ENCODE data around the gene NFAT5.
"Not testable (repeated sequence)": the region's sequence is repeated elsewhere in the genome, so short reads cannot be mapped to it uniquely, and the experiment has no call there.

NFAT5 gene, protein sequence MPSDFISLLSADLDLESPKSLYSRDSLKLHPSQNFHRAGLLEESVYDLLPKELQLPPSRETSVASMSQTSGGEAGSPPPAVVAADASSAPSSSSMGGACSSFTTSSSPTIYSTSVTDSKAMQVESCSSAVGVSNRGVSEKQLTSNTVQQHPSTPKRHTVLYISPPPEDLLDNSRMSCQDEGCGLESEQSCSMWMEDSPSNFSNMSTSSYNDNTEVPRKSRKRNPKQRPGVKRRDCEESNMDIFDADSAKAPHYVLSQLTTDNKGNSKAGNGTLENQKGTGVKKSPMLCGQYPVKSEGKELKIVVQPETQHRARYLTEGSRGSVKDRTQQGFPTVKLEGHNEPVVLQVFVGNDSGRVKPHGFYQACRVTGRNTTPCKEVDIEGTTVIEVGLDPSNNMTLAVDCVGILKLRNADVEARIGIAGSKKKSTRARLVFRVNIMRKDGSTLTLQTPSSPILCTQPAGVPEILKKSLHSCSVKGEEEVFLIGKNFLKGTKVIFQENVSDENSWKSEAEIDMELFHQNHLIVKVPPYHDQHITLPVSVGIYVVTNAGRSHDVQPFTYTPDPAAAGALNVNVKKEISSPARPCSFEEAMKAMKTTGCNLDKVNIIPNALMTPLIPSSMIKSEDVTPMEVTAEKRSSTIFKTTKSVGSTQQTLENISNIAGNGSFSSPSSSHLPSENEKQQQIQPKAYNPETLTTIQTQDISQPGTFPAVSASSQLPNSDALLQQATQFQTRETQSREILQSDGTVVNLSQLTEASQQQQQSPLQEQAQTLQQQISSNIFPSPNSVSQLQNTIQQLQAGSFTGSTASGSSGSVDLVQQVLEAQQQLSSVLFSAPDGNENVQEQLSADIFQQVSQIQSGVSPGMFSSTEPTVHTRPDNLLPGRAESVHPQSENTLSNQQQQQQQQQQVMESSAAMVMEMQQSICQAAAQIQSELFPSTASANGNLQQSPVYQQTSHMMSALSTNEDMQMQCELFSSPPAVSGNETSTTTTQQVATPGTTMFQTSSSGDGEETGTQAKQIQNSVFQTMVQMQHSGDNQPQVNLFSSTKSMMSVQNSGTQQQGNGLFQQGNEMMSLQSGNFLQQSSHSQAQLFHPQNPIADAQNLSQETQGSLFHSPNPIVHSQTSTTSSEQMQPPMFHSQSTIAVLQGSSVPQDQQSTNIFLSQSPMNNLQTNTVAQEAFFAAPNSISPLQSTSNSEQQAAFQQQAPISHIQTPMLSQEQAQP (N-terminal part only)

DNA sequence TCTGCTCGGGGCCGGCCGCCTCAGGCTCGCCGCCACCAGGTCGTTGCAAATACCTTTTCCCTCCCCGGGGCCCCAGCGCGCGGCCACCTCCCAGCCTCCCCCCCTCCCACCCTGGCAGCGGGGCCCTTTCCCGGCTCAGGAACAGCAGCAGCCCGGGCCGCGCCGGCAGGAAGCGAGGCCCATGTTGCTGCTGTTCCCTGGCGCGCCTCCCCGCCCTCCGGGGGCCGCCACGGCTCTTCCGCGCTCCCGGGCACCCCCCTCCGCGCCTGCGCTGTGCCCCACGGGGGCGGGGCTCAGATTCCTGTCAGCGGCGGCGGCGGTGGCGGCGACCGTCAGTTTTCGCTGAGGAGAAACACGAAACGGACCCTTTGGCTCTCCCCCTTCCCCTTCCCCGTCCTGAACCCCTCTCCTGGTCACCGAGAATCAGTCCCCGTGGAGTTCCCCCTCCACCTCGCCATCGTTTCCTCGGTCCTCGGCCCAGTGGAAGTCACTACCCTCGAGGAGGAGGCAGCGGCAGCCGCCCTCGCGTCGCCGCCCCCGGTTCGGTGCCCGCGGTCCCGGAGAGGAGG lies at the start of gene NFAT5:
NFAT5 (plus strand) TSS at position 296 of the 569 bp plus-strand sequence. CDS start 336 bp downstream, outside the sequence.
- DNase-seq, result peak; percentile 84

DNA sequence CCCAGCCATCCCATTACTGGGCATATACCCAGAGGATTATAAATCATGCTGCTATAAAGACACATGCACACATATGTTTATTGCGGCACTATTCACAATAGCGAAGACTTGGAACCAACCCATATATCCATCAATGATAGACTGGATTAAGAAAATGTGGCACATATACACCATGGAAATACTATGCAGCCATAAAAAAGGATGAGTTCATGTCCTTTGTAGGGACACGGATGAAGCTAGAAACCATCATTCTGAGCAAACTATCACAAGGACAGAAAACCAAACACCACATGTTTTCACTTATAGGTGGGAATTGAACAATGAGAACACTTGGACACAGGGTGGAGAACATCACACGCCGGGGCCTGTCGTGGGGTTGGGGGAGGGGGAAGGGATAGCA lies 47.9 kb upstream of the NFAT5 start:
- not testable (repeated sequence) for DNase-seq

GRCh38 chr16:69520413-69520799 lies 45.4 kb upstream of the NFAT5 start:
- no peak for DNase-seq

GRCh38 chr16:69520800-69521602 lies 44.8 kb upstream of the NFAT5 start:
- no peak for DNase-seq

DNA sequence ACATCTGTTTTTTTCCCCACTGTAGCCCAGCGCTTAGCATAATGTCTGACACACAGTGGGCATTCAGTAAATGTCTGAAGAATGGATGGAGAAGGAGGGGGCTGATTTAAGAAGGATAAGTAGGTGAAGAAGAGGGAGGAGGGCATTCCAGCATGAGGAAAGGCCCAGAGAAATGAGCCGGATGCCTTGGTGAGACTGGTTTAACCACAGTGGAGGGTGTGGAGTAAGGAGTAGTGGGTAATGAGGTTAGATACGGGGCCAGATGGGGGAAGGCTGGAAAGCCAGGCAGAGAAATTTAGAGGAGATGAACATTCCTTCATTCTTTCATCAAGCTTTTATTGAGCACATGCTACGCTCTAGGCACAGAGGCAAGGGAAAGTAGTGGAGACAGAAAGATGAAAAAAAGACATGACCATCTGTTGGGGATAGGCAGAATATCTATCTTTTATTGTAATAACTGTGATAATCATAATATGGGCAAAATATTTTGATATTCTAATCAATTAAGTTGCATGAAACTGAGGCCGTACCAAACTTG lies 43.7 kb upstream of the NFAT5 start:
- DNase-seq, result no peak

GRCh38 chr16:69522732-69523404 lies 42.9 kb upstream of the NFAT5 start:
- no peak for DNase-seq

GRCh38 chr16:69523566-69524305 lies 42.0 kb upstream of the NFAT5 start:
- no peak for DNase-seq

DNA sequence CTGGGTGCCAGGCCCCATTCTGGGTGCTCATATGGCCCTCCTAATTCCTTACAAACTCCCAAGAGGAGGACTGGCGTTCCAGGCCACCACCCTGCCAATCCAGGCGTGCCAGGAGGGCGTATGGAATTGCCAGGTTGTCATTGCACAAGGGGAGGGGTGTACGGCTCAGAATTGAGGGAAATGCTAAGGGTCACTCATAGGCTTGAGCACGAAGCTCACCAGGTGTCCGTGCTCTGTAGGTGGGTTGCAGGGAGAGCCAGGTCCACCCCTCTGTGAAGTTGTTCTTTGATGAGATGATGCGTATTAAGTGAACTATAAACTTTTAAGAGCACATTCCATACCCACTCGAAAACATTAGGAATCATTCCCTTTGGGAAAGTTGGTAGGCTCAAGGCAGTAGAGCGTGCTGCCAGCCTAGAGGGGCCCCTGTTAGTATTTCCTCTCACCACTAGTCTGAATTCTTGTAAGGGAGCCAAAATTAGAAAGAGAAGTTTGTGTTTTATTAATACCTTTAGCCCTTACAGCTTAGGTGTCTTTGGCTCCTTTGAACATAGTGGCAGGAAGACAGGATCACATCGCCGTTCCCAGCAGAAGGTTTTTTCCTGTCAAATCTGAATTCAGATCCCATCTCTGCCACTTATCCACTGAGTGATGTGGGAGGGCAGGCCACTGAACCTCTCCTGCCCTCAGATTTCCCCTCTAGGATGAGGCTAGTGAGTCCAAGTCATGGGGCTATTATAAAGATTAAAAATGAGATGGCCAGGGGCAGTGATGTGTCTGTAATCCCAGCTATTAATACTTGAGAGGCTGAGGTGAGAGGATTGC lies 38.7 kb upstream of the NFAT5 start:
- no peak for DNase-seq

GRCh38 chr16:69531988-69532387 lies 33.8 kb upstream of the NFAT5 start:
- DNase-seq, result no peak

- DNase-seq, result no peak
These were observed 32.9 kb upstream of the NFAT5 start for GRCh38 chr16:69532641-69533455.

GRCh38 chr16:69534720-69535119 lies 31.0 kb upstream of the NFAT5 start:
- DNase-seq, result no peak

DNA sequence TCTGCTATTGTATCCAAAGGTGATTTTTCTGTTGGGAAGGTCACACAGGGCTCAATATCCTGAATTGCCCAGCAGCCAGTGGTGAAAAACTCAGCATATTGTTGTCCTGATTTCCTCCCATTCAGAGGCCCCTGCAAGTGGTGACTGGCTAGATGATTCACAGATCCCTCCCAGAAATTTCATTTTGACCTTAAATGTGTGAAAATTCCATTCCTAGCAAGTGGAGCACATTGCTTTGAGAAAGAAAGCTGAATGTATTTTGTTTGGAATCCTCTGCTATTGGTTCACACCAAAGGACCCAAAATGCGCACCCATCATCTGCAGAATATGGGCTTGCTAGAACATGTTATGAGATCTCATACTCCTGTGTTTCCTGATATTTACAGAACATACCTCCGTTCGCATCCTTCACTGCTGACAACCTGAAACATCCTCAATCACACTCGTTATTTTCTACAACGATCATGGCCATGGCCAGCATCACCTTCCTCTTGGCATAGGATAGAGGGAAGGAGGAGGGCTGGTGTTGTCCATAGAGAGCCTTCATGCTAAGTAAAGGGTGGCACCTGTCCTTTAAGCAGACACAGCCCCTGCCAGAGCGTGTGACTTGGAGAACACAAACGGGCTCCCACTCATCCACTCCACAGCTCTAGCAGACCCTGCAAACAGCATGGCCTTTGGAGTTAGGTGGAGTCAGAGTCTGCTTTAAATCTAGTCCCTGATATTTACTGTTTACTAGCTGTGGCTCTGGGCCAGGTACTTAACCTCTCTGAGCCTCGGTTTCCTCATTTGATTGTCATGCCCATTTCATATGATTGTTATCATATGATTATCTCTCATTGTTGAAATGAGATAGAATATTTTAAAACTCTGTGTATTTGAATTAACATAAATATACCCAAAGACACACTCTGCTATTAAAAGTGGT lies 30.4 kb upstream of the NFAT5 start:
- no peak for DNase-seq

GRCh38 chr16:69537706-69538080 lies 28.1 kb upstream of the NFAT5 start:
- no peak for DNase-seq

DNA sequence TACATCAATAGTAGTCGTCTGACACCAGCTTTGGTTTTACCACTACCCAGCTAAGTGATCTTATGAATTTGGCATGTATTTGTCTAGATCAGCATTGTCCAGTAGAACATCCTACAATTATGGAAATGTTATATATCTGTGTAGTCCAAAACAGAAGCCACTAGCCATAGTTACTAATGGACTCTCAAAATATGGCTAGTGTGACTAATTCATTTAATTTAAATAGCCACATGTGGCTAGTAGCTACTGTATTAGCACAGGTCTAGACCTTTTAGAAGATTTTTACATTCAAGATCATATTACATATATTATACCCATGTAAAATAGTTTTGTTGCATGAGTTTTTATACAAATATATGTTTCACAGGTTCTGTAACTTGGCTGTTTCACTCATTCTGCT lies 27.0 kb upstream of the NFAT5 start:
- no peak for DNase-seq

DNA sequence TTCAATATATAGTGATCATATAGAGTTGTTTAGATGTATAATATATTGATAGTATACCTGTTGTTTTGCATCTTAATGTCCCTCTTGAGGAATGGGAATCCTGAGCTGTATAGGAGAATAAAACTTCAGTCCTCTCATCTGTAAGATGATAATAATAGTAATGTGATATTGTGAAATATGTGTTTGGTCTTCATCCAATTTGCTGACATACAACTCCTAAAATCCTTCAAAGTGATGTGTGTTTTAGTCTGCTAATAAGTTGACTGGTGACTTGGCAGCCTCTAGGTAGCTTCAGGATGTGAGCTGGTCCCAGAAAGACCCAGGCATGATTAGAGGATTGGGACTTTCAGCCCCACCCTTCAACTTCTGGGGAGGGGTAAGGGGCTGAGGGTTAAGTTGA lies 22.8 kb upstream of the NFAT5 start:
- DNase-seq, result no peak

DNA sequence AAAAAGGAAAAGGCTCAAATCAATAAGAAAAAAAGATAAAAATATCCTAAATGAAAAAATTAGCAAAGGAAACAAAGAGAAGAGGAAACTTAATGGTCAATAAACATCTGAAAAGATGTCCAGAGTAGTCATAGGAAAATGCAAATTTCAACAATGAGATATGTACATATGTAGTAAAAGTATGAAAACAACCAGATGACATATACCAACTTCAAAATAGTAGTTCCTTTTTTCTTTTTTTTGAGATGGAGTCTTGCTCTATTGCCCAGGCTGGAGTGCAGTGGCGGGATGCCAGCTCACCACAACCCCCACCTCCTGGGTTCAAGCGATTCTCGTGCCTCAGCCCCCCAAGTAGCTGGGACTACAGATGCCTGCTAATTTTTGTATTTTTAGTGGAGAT lies 21.7 kb upstream of the NFAT5 start:
- DNase-seq, result no peak

GRCh38 chr16:69546663-69547062 lies 19.1 kb upstream of the NFAT5 start:
- DNase-seq, result not testable (repeated sequence)
